Lower leg skin (tissue), 4 donors: ENCODE measurements around the gene MTERF1. TPM values are rescaled to one million over a fixed set of nuclear protein-coding genes. Genes with fewer than 3 reads are reported as not detected.
"Not testable (repeated sequence)": the region's sequence is repeated elsewhere in the genome, so short reads cannot be mapped to it uniquely, and the experiment has no call there.

Experiments
- DNase-seq, 2 donors: peaks; one replicate each; pipeline ENCODE4 v3.0.0-alpha.2; 2019; ENCODE audit warnings: low spot score in 2 of 2
- H3K4me3 ChIP-seq: fragments of 200-600 bp; sonication (generic); 2 replicates; pipeline ENCODE4 v1.5.1; 2017; ENCODE audit warnings: mild to moderate bottlenecking, low read depth; ENCODE audit not compliant: poor library complexity, severe bottlenecking
- POLR2A ChIP-seq, 2 donors: fragments of 450-650 bp; IDR thresholded peaks; one replicate each; pipeline ENCODE4 v1.6.1; 2016 to 2017; ENCODE audit warnings: antibody characterized with exemption in 2 of 2, mild to moderate bottlenecking in 1 of 2, moderate library complexity in 1 of 2
- whole genome bisulfite sequencing, 2 donors: methylation state at CpG; one replicate each; pipeline ENCODE4 v1.1.5; 2018; 5-methylcytosine and 5-hydroxymethylcytosine counted together
- intact Hi-C: fragments of 100-400 bp; cut with DNase I; formaldehyde crosslinking; loops from one replicate; pipeline ENCODE4 v1.15.0; 2023; ENCODE audit warnings: low total_unique reads
- total RNA-seq, 4 donors: library from RNA; depleted of rRNA; stranded (reverse); fragments of >200 nt; gene quantifications; one replicate each; pipeline ENCODE4 v1.1.0, GENCODE V29; 2016
- TF ChIP-seq, protein P1 (sequence below), 3 donors: fragments of 450-650 bp; IDR thresholded peaks; one replicate each; pipeline ENCODE4 v1.5.1; 2016; ENCODE audit warnings: antibody characterized with exemption in 3 of 3, mild to moderate bottlenecking in 3 of 3, moderate library complexity in 2 of 3

The MTERF1 gene
- total RNA-seq, 4 donors from 2014 or later, result 4.7 to 10.7 (median 6.5) TPM

DNA sequence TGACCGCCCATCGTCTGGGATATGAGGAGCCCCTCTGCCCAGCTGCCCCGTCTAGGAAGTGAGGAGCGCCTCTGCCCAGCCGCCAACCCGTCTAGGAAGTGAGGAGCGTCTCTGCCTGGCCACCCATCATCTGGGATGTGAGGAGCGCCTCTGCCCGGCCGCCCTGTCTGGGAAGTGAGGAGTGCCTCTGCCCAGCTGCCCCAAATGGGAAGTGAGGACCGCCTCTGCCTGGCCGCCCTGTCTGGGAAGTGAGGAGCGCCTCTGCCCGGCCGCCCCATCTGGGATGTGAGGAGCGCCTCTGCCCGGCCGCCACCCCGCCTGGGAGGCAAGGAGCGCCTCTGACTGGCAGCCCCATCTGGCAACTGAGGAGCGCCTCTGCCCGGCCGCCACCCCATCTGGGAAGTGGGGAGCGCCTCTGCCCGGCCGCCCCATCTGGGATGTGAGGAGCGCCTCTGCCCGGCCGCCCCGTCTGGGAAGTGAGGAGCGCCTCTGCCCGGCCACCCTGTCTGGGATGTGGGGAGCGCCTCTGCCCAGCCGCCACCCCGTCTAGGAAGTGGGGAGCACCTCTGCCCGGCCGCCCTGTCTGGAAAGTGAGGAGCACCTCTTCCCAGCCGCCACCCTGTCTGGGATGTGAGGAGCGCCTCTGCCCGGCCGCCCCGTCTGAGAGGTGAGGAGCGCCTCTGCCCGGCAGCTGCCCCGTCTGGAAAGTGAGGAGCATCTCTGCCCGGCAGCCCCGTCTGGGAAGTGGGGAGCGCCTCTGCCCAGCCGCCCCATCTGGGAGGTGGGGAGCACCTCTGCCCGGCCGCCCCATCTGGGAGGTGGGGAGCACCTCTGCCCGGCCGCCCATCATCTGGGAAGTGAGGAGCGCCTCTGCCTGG is 7.1 kb upstream of the MTERF1 start:
- DNase-seq, intact Hi-C loops, H3K4me3 ChIP-seq: not testable (repeated sequence)
- 91 to 92% methylated on average over 24 to 53 of the region's 54 CpGs for WGBS, 2 donors

DNA sequence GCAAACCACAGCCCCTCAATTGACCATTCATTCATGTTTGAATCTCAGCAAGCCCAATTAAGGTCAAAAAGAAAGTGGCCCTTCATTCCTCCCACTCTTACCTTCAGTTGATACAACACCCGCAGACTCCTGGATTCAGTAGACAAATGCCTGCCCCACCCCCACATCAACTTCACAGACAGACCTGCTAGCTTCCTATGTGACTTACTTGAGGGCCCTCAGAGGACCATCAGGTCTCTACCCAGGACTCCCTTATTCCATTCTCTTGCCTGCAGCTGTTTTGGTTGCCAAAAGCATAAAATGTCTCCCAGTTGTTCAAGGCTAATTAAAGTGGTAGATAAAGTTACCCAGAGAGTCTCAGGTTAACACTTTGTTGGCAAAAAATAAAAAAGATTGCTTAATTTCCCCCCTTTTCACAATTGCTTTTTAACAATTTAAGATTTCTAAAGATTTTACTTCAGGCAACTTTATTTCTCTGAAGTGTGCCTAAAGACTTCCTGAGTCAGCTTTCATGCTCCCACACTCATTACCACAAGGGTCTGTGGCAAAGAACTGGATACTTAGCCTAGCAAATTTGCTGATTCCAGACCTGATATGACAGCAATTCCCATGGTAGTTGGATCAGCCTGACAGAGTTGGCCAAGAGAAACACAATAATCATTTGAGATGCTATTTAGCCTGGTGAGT is 3.3 kb upstream of the MTERF1 start:
- 73 to 88% methylated on average over 1 of the region's 1 CpG for WGBS, 2 donors
- intact Hi-C loops, result no loop called here
- TF ChIP-seq POLR2A (IDR thresholded peaks at IDR 0.05), result no peak
- TF ChIP-seq, protein P1, sequence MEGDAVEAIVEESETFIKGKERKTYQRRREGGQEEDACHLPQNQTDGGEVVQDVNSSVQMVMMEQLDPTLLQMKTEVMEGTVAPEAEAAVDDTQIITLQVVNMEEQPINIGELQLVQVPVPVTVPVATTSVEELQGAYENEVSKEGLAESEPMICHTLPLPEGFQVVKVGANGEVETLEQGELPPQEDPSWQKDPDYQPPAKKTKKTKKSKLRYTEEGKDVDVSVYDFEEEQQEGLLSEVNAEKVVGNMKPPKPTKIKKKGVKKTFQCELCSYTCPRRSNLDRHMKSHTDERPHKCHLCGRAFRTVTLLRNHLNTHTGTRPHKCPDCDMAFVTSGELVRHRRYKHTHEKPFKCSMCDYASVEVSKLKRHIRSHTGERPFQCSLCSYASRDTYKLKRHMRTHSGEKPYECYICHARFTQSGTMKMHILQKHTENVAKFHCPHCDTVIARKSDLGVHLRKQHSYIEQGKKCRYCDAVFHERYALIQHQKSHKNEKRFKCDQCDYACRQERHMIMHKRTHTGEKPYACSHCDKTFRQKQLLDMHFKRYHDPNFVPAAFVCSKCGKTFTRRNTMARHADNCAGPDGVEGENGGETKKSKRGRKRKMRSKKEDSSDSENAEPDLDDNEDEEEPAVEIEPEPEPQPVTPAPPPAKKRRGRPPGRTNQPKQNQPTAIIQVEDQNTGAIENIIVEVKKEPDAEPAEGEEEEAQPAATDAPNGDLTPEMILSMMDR (IDR thresholded peaks at IDR 0.05), result no peak
- no peak for DNase-seq
- no peak overlapping the region for H3K4me3 ChIP-seq

DNA sequence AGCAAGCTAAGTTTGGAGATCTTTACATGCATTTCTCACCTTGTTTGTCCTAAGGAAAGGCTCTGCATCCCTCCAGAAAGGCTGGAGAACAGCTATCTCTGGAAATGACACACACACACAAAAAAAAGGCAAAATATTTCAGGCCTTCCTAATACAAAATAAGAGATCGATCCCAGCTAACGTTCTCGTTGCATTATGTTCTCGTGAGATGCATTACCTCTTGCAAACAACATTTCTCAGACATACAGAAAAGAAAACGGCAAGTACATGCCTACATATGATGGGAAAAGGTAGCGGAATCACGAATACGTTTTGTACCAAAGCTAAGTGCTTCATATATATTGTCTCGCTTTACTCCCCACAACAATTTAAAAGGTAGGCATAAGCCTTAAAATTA is 488 bp downstream of the MTERF1 start:
- intact Hi-C loops, result no loop called here
- 2% methylated on average over 9 of the region's 9 CpGs for WGBS, 2 donors
- TF ChIP-seq POLR2A (IDR thresholded peaks at IDR 0.05), result no peak
- TF ChIP-seq, protein P1 (IDR thresholded peaks at IDR 0.05), result no peak
- H3K4me3 ChIP-seq, result peak overlapping the region; percentile 93
- DNase-seq, result no peak

DNA sequence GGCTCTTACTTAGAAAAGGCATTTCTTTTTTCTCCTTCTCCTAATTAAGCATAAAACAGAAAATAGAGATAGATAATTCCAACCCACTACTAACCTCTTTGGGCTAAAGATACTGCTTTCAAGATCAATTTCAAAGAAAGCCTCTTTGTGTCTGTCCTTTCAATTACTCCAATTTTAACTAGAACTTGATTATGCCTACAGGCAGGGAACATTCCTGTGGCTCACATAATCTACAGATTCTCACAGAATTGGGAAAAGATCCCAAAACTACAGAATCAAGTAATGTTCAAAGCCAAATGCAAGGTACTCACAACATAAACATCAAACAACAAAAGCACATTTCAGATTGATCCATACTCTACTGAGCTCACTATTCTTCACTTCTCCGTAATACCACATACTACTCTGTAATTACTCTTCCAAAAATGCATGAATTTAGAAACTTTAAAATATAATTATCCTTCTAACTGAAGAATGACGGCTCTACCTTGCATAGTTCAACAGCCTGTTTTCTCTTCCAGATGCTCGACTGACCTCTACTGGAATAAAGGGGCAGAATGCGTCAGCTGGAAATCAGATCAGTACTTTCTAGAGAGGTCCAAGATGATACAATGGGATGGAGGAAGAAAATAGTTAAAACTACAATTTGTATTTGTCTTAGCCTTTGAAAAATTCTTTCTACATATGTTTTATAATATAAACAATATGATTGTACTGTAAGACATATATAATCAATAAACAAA is 3.9 kb downstream of the MTERF1 start:
- TF ChIP-seq, protein P1 (IDR thresholded peaks at IDR 0.05), result no peak
- TF ChIP-seq POLR2A (IDR thresholded peaks at IDR 0.05), result no peak
- H3K4me3 ChIP-seq, result no peak overlapping the region
- intact Hi-C loops, result no loop called here
- no peak for DNase-seq
- 44 to 46% methylated on average over 4 of the region's 4 CpGs for WGBS, 2 donors

DNA sequence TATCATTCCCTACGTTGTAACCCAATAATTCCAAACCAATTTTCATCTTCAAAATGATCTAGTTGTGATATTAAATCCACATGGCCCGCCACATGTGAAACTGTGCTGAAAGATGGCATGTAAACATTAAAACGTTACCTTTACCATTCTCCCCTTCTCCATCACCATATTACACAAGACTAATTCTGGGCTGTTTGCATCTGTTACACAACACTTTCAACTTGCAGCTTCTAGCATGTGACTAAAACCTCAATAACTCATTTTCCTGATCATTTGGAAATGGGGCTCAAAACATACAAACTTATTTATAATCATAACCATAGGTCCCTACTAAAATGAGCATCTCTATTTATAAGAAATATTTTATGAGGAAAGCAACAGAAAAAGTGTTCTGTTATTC is 4.7 kb downstream of the MTERF1 start:
- DNase-seq, result no peak
- TF ChIP-seq POLR2A (IDR thresholded peaks at IDR 0.05), result no peak
- TF ChIP-seq, protein P1 (IDR thresholded peaks at IDR 0.05), result no peak
- no peak overlapping the region for H3K4me3 ChIP-seq
- WGBS, 2 donors, result 72 to 74% methylated on average over 3 of the region's 3 CpGs
- intact Hi-C loops, result no loop called here

DNA sequence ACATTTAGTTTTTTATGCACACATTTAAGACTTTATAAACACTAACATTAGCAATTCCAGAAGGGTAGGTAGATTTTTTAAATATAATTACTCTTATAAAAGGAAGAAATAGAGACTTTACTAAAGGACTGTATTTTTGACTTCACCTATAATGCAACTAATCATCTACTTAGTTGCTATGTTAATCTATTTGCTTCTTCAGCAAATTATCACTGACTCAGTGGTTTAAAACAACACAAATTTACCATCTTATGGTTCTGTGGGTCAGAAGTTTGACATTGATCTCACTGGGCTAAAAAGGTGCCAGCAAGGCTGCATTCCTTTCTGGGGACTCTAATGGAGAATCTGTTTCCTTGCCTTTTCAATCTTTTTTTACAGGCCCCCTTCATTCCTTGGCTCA is 7.6 kb downstream of the MTERF1 start:
- TF ChIP-seq, protein P1 (IDR thresholded peaks at IDR 0.05), result no peak
- TF ChIP-seq POLR2A (IDR thresholded peaks at IDR 0.05), result no peak
- no peak for DNase-seq
- intact Hi-C loops, result no loop called here
- no peak overlapping the region for H3K4me3 ChIP-seq
